Hepatic stellate cell (primary cell): ENCODE results near the gene EXOSC6.
"Not testable (repeated sequence)": the region's sequence is repeated elsewhere in the genome, so short reads cannot be mapped to it uniquely, and the experiment has no call there.

Experiments
- DNase-seq: peaks from one replicate; pipeline ENCODE4 v3.0.0; 2011; ENCODE audit warnings: low spot score

Gene EXOSC6

DNA sequence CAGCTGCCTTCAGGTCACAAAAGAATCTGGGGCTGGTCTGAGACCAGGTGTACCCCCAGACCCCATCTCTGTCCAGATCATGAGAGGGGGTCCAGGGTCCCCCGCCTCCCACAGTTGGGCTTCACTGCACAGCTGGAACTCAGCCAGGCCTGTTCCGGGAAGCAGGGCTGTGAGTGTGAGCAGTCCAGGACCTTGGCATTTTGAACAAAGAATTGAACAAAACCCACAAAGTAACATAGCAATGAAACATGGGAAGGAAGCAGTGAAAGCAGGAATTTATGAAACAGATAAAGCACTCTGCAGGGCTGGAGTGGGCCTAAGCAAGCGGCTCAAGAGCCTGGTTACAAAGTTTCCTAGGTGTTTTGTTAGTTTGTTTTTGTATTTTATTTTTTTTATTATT, 53.1 kb downstream of the EXOSC6 start:
- not testable (repeated sequence) for DNase-seq

DNA sequence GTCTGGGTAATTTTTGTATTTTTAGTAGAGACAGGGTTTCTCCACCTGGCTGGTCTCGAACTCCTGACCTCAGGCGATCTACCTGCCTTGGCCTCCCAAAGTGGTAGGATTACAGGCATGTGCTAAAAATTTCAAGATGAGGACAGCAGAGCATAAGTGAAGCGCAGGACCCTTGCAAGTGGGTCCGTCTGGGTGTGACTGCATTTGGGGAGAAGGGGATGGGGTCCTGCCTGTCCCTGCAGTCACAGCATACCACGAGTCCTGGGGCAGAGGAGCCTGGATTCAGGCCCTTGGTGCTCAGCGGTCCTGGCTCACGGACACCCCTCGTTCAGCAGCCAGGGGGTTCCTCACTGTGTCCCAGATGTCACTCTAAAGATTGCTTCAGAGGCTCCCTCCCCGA, 53.5 kb downstream of the EXOSC6 start:
- DNase-seq, result not testable (repeated sequence)

DNA sequence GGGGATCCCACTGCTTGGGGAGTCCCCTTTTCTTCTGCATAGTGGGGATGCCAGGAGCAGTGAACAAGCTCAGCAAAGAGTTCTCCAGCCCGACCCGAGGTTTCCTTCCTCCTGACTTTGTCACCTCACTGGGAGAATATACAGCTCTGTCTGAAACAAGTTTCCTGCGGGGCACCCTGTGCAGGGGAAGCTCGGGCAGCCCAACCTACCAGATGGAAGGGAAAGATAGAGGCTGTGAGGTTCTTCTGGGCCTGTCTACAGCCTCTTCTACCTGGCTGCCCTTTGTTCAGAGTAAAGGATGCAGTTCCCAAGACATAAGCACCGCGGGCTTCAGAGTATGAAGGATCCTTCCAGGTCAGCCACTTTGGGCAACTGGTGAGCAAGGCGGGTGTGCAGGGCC, 54.1 kb downstream of the EXOSC6 start:
- not testable (repeated sequence) for DNase-seq
